ENCODE measurements around the gene ACOX1. TPM values are rescaled to one million over a fixed set of nuclear protein-coding genes. Genes with fewer than 3 reads are reported as not detected.

The ACOX1 gene
- total and polyA plus RNA-seq, 2 experiments from 2014 or later = 17.4 to 36.3 TPM

DNA sequence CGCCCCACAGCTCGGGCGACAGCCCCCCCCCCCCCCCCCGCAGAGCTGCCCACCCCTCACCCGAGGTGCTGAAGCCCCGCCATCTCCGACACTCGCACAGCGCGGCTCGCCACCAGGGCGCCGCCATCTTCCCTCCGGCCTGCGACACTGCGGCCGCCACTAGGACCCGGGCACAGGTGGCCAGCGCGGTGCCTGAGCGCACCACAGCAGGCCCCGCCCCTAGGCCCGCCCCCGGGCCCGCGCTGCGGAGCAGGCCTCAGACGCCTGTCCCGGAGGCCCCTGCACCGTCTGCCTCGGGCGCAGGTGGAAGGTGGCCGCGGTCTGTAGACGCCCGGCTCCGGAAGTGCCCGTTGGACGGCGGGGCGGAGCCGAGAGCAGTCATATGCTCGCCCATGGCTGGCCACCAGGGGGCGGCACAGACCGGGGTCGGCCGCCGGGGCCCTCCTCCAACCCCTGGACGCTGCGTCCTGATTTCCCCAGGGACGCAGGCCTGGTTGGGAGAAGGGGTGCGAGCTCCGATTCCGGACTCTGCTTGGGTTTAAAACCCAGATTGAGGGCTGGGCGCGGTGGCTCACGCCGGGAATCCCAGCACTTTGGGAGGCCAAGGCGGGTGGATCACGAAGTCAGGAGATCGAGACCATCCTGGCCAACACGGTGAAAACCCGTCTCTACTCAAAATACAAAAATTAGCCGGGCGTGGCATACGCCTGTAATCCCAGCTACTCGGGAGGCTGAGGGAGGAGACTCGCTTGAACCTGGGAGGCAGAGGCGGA is 74.0 kb downstream of the ACOX1 start, which contains the start of gene MRPL38:
MRPL38 (minus strand) TSS at position 136 of the 773 bp plus-strand sequence; CDS start at position 127, 9 bp downstream.
- H3K36me3 ChIP-seq (ENCODE audit: low read depth) = no peaks in the 10 kb centered on the region; the same call in 1 of the 2 replicates
- peak; percentile 95 for DNase-seq
- H3K4me3 ChIP-seq = peak within 1 kb of the TSS; percentile 79
- H2AFZ ChIP-seq = peak within 1 kb of the TSS; percentile 92
- H3K9me2 ChIP-seq (ENCODE audit: insufficient read depth) = no peaks in the 10 kb centered on the region
- H4K20me1 ChIP-seq (ENCODE audit: insufficient read depth) = no peaks in the 10 kb centered on the region
- H3K27ac ChIP-seq = peak within 1 kb of the TSS; percentile 56
- peak within 1 kb of the TSS; percentile 86 for H3K4me2 ChIP-seq (ENCODE audit: unreplicated experiment)
- TF ChIP-seq EZH2phosphoT487 (IDR thresholded peaks at IDR 0.05; ENCODE audit: insufficient read depth, low read depth) (no peak), EZH2 (IDR thresholded peaks at IDR 0.05; ENCODE audit: insufficient read depth, poor library complexity, severe bottlenecking) (no peak)
- peaks cover 12% of the 10 kb centered on the region for H3K4me1 ChIP-seq (ENCODE audit: insufficient read depth)
- H3K9me3 ChIP-seq (ENCODE audit: low read depth) = no peaks in the 10 kb centered on the region
- WGBS, 2 experiments (ENCODE audit: low coverage in 1 of 2, low lambda C conversion rate in 2 of 2, missing lambda C conversion rate in 2 of 2) = 2 to 4% methylated on average over 34 to 47 of the region's 69 CpGs
- no peaks in the 10 kb centered on the region for H3K27me3 ChIP-seq (replicated peaks; ENCODE audit: insufficient read depth)
- H3F3A ChIP-seq (ENCODE audit: insufficient read depth) = peaks cover 27% of the 10 kb centered on the region; the same call in 1 of the 2 replicates
- H3K79me2 ChIP-seq (ENCODE audit: insufficient read depth) = peaks cover 13% of the 10 kb centered on the region
- in situ Hi-C loops (cut with MboI) = loop anchor here (25.0 kb wide), 1 partner anchor 382 kb away; no protein-coding TSS in a partner anchor
- peak within 1 kb of the TSS; percentile 81 for H3K9ac ChIP-seq

DNA sequence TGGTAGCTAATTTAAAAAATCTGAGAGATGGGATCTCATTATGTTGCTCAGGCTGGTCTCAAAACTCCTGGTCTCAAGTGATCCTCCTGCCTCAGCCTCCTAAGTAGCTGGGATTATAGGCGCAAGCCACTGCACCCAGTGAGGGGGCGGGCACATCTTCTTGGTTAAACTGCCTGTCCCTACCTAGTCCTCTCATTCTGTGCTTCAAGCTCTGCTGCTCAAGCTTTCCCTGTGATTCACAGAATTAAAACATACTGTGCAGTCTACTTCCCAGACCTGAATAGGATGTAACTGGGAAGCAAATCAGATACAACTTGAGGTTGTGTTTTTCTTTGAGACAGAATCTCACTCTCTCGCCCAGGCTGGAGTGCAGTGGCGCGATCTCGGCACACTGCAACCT is 76.6 kb downstream of the ACOX1 start:
- H3K36me3 ChIP-seq (ENCODE audit: low read depth) = no peaks in the 10 kb centered on the region; the same call in 1 of the 2 replicates
- no peak overlapping the region for H3K4me3 ChIP-seq
- 98% methylated on average over 6 of the region's 6 CpGs for WGBS, 2 experiments (ENCODE audit: low coverage in 1 of 2, low lambda C conversion rate in 2 of 2, missing lambda C conversion rate in 2 of 2)
- H3K4me1 ChIP-seq (ENCODE audit: insufficient read depth) = peaks cover 7% of the 10 kb centered on the region; the same call in 1 of the 2 replicates
- no peaks in the 10 kb centered on the region for H4K20me1 ChIP-seq (ENCODE audit: insufficient read depth)
- H3K9me2 ChIP-seq (ENCODE audit: insufficient read depth) = no peaks in the 10 kb centered on the region
- no peak overlapping the region for H3K27ac ChIP-seq
- DNase-seq = no peak
- TF ChIP-seq EZH2phosphoT487 (IDR thresholded peaks at IDR 0.05; ENCODE audit: insufficient read depth, low read depth) (no peak), EZH2 (IDR thresholded peaks at IDR 0.05; ENCODE audit: insufficient read depth, poor library complexity, severe bottlenecking) (no peak)
- peaks cover 13% of the 10 kb centered on the region for H3K79me2 ChIP-seq (ENCODE audit: insufficient read depth)
- H3K9ac ChIP-seq = no peak overlapping the region
- no peak overlapping the region for H3K4me2 ChIP-seq (ENCODE audit: unreplicated experiment)
- H3F3A ChIP-seq (ENCODE audit: insufficient read depth) = peaks cover 17% of the 10 kb centered on the region; the same call in 1 of the 2 replicates
- no peaks in the 10 kb centered on the region for H3K27me3 ChIP-seq (replicated peaks; ENCODE audit: insufficient read depth)
- H2AFZ ChIP-seq = no peak overlapping the region
- H3K9me3 ChIP-seq (ENCODE audit: low read depth) = no peaks in the 10 kb centered on the region
- in situ Hi-C loops (cut with MboI) = loop anchor here (25.0 kb wide), 1 partner anchor 385 kb away; no protein-coding TSS in a partner anchor

DNA sequence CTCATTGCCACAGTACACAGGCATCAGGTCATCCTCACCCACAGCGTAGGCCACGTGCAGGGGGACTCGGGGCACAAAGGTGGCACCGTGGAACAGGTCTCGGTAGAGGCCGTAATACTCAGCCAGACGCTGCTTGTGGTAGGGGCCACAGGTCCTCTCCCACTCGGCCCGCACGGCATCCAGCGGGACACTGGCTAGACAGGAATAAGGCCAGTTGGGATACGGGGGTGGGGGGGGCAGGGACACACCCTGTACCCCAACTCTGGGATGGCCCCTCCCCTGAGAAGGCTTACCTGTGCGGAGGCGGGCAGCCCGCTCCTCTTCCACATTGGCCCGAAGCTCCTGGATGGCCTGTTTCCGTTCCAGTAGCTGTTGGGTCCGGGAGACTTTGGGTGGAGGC is 77.2 kb downstream of the ACOX1 start:
- TF ChIP-seq EZH2 (IDR thresholded peaks at IDR 0.05; ENCODE audit: insufficient read depth, poor library complexity, severe bottlenecking) (no peak), EZH2phosphoT487 (IDR thresholded peaks at IDR 0.05; ENCODE audit: insufficient read depth, low read depth) (no peak)
- H3K4me3 ChIP-seq = no peak overlapping the region
- H3K79me2 ChIP-seq (ENCODE audit: insufficient read depth) = peaks cover 13% of the 10 kb centered on the region
- H2AFZ ChIP-seq = no peak overlapping the region
- WGBS, 2 experiments (ENCODE audit: low coverage in 1 of 2, low lambda C conversion rate in 2 of 2, missing lambda C conversion rate in 2 of 2) = 87 to 88% methylated on average over 14 to 18 of the region's 18 CpGs
- no peak overlapping the region for H3K4me2 ChIP-seq (ENCODE audit: unreplicated experiment)
- H4K20me1 ChIP-seq (ENCODE audit: insufficient read depth) = no peaks in the 10 kb centered on the region
- no peaks in the 10 kb centered on the region for H3K9me3 ChIP-seq (ENCODE audit: low read depth)
- no peak overlapping the region for H3K27ac ChIP-seq
- no peaks in the 10 kb centered on the region for H3K27me3 ChIP-seq (replicated peaks; ENCODE audit: insufficient read depth)
- DNase-seq = no peak
- H3K4me1 ChIP-seq (ENCODE audit: insufficient read depth) = peaks cover 7% of the 10 kb centered on the region; the same call in 1 of the 2 replicates
- H3F3A ChIP-seq (ENCODE audit: insufficient read depth) = peaks cover 20% of the 10 kb centered on the region; the same call in 1 of the 2 replicates
- no peak overlapping the region for H3K9ac ChIP-seq
- no peaks in the 10 kb centered on the region for H3K9me2 ChIP-seq (ENCODE audit: insufficient read depth)
- H3K36me3 ChIP-seq (ENCODE audit: low read depth) = no peaks in the 10 kb centered on the region; the same call in 1 of the 2 replicates
- in situ Hi-C loops (cut with MboI) = loop anchor here (25.0 kb wide), 1 partner anchor 386 kb away; no protein-coding TSS in a partner anchor

DNA sequence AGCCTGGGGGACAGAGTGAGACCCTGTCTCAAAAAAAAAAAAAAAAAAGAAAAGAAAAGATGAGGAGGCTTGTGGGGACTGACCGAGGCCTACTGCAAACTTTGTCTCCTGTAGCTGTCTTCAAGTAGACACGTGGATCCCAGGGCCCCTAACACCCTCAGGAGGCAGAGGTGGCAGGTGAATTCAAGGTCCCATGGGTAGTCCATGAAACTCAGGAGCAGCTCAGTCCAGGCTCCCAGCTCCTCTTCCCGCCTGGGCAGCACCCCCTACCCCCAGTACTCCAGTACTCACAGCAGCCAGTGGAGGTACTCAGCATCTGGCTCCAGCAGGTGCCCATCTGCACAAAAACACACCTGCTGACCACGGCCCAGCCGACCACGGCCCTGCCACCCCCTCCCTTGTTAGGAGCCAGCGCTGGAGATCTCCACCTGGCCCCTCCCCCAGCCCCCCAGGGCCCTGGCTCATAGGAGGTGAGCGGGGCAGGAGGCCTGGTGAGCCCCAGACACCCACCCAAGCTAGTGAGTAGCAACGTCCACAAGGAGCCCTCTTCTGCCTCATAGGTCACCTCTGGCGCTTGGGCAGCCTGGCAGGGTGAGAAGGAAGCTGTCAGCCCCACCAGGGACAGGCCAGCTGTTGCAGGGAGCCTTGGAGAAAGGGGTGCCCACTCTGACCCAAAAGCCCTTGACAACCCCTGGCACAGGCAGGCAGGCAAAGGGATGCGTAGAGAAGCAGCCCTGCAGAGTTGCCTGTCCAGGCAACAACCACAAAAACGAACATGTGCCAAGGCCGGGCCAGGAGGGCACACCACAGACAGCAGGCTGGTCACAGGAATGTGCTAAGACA is 78.1 kb downstream of the ACOX1 start:
- in situ Hi-C loops (cut with MboI) = loop anchor here (25.0 kb wide), 1 partner anchor 386 kb away; no protein-coding TSS in a partner anchor

More for the DNA sequence above, 78.1 kb downstream of the ACOX1 start:
- no peak for TF ChIP-seq EZH2phosphoT487 (IDR thresholded peaks at IDR 0.05; ENCODE audit: insufficient read depth, low read depth)
- no peak for TF ChIP-seq EZH2 (IDR thresholded peaks at IDR 0.05; ENCODE audit: insufficient read depth, poor library complexity, severe bottlenecking)
- peaks cover 20% of the 10 kb centered on the region; the same call in 1 of the 2 replicates for H3F3A ChIP-seq (ENCODE audit: insufficient read depth)
- H3K4me2 ChIP-seq (ENCODE audit: unreplicated experiment) = no peak overlapping the region
- no peak overlapping the region for H2AFZ ChIP-seq
- 85 to 90% methylated on average over 13 of the region's 13 CpGs for WGBS, 2 experiments (ENCODE audit: low coverage in 1 of 2, low lambda C conversion rate in 2 of 2, missing lambda C conversion rate in 2 of 2)
- H3K4me3 ChIP-seq = no peak overlapping the region
- no peaks in the 10 kb centered on the region for H4K20me1 ChIP-seq (ENCODE audit: insufficient read depth)
- H3K36me3 ChIP-seq (ENCODE audit: low read depth) = no peaks in the 10 kb centered on the region; the same call in 1 of the 2 replicates
- DNase-seq = no peak
- H3K27ac ChIP-seq = no peak overlapping the region
- H3K9ac ChIP-seq = no peak overlapping the region
- no peaks in the 10 kb centered on the region for H3K27me3 ChIP-seq (replicated peaks; ENCODE audit: insufficient read depth)
- H3K4me1 ChIP-seq (ENCODE audit: insufficient read depth) = peaks cover 7% of the 10 kb centered on the region; the same call in 1 of the 2 replicates
- H3K9me2 ChIP-seq (ENCODE audit: insufficient read depth) = no peaks in the 10 kb centered on the region
- no peaks in the 10 kb centered on the region for H3K9me3 ChIP-seq (ENCODE audit: low read depth)
- H3K79me2 ChIP-seq (ENCODE audit: insufficient read depth) = peaks cover 16% of the 10 kb centered on the region

Measured in GM23248 (cell line).